ENCODE data around the gene ARL2.
"Not testable (repeated sequence)": the region's sequence is repeated elsewhere in the genome, so short reads cannot be mapped to it uniquely, and the experiment has no call there.

The ARL2 gene
- total RNA-seq = 0.67 to 18.9 (median 12.6) reads per million in 9 experiments

GRCh38 chr11:65013888-65014725, at the start of gene ARL2:
Gene ARL2 (plus strand): TSS chr11:65014160. CDS start chr11:65014208, 48 bp downstream.
- Mint-ChIP-seq H3K4me1 (ENCODE audit: low read depth in 2 of 2) (peaks cover 19 to 23% of the 10 kb centered on the region in 2 donors), H3K4me3 (peak within 1 kb of the TSS; percentile 87 to 89), H3K27me3 (no peaks in the 10 kb centered on the region), H3K27ac (peak within 1 kb of the TSS; percentile 94 to 95), H3K9me3 (no peaks in the 10 kb centered on the region), H3K36me3 (ENCODE audit: insufficient read depth) (peaks cover 18% of the 10 kb centered on the region)
- DNase-seq (peak; percentile 78 to 82 (median 80)), ATAC-seq (replicated peaks) (peak; percentile 76)

DNA sequence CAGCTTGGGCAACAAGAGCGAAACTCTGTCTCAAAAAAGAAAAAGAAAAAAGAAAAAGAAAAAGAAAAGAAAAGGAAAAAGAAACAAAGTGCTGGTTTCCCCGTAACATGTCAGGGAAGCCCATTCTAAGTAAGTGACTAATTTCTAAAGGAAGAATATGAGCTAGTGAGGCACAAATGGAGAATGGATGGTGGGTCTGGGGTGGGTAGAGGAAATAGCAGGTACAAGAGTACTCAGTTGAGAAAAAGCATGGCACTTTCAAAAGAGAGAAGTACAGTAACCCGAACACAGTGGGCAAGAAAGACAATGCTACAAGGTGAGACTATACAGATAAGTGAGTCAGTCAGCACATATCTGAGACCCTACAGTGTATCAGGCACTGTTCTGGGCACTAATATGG, 46.6 kb upstream of the ARL2 start:
- ATAC-seq (replicated peaks) (no peak), DNase-seq (no peak)
- Mint-ChIP-seq H3K9me3 (no peaks in the 10 kb centered on the region), H3K27me3 (peaks cover 17 to 33% of the 10 kb centered on the region in 2 donors), H3K4me3 (no peak overlapping the region), H3K27ac (no peak overlapping the region), H3K4me1 (ENCODE audit: low read depth in 2 of 2) (peaks cover 0 to 2% of the 10 kb centered on the region in 2 donors), H3K36me3 (ENCODE audit: insufficient read depth) (peaks cover 2% of the 10 kb centered on the region)

GRCh38 chr11:64969209-64969608, 44.8 kb upstream of the ARL2 start:
- Mint-ChIP-seq H3K4me1 (ENCODE audit: low read depth in 2 of 2) (peaks cover under 1 to 2% of the 10 kb centered on the region in 2 donors), H3K36me3 (ENCODE audit: insufficient read depth) (peaks cover 3% of the 10 kb centered on the region), H3K27ac (no peak overlapping the region), H3K27me3 (peaks cover 13 to 26% of the 10 kb centered on the region in 2 donors), H3K4me3 (no peak overlapping the region), H3K9me3 (no peaks in the 10 kb centered on the region)
- ATAC-seq (replicated peaks) = no peak
- DNase-seq = no peak

DNA sequence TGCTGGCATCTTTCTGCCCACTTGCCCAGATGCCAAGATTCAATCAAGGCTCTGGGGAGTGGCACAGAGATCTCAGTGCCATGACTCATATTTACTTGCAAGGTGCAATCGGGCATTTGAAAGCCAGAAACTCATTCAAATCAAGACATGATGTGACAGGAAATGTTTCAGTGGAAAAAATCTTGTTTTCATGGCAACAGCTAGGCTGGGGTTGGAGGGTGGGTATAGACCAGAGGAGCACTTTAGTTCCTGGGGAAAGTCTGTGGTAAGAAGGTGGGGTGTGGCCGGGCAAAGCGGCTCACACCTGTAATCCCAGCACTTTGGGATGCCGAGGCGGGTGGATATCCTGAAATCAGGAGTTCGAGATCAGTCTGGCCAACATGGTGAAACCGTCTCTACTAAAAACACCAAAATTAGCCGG, 43.2 kb upstream of the ARL2 start:
- DNase-seq (no peak), ATAC-seq (replicated peaks) (no peak)
- H3K36me3 Mint-ChIP-seq (ENCODE audit: insufficient read depth) = peaks cover 3% of the 10 kb centered on the region
- peak overlapping the region; percentile 18 to 61 for H3K4me3 Mint-ChIP-seq
- H3K4me1 Mint-ChIP-seq (ENCODE audit: low read depth in 2 of 2) = peaks cover 6 to 9% of the 10 kb centered on the region in 2 donors
- H3K9me3 Mint-ChIP-seq = no peaks in the 10 kb centered on the region
- H3K27ac Mint-ChIP-seq = no peak overlapping the region
- peaks cover 6 to 20% of the 10 kb centered on the region in 2 donors for H3K27me3 Mint-ChIP-seq

DNA sequence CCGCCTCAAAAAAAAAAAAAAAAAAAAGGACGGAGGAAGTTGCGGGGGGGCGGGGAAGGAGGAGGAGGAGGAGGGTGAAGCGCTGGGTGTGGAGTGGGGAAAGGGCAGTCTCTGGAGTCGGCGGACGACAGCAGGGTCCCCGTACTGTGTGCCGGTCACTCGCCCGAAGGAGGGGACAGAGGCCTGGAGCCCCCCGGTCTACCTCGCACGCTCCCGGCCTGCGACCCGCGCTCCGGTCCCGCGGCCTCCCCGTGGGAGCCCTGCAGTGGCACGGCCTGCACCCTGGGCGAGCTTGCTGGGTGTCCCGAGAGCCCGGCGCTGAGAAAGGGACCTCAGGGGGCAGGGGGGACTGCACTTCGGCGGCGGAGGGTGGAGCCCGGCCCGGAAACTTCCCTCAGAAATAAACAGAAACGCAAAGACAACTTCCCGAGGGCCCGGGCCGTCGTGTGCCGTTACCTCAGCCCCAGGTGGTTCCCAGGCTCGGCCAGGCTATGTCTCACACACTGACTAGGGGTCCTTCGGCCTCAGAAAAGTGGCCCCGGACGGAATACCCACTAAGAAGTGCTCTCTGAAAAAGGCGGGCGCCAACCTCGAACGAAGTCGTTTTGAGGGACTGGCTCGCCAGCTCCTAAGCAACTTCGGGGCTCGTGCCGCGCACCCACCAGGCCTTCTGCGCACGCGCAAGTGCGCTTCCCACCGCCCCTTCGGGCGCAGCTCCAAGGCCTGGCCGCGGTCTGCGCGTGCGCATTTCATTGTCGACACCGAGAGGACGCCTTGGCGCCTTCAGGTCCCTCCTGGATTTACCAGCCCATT, 42.3 kb upstream of the ARL2 start, which contains the start of gene MAJIN:
MAJIN (minus strand) TSS at position 688 of the 813 bp plus-strand sequence. CDS start 12,703 bp downstream, outside the sequence.
- Mint-ChIP-seq H3K36me3 (ENCODE audit: insufficient read depth) (peaks cover 3% of the 10 kb centered on the region), H3K4me1 (ENCODE audit: low read depth in 2 of 2) (peaks cover 6 to 9% of the 10 kb centered on the region in 2 donors), H3K4me3 (peak within 1 kb of the TSS in 1 of 2 donors; percentile 61), H3K27me3 (peaks cover 6 to 20% of the 10 kb centered on the region in 2 donors), H3K27ac (no peak within 1 kb of the TSS), H3K9me3 (no peaks in the 10 kb centered on the region)
- peak; percentile 49 to 79 (median 77) for DNase-seq
- ATAC-seq (replicated peaks) = peak; percentile 84

DNA sequence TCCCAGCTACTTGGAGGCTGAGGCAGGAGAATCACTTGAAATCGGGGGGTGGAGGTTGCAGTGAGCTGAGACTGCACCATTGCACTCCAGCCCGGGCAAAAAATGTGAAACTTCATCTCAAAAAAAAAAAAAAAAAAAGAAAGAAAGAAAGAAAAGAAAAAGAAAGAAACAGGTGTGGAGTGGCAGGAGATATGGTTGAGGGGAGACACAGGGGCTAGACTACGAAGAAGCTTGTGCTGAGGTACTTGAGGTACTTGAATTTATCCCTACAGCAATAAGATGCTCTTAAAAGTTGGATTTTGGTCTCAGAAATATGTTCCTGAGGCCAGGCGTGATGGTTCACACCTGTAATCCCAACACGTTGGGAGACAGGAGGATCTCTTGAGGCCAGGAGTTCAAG, 39.8 kb upstream of the ARL2 start:
- Mint-ChIP-seq H3K4me1 (ENCODE audit: low read depth in 2 of 2) (peaks cover 6 to 9% of the 10 kb centered on the region in 2 donors), H3K27ac (no peak overlapping the region), H3K27me3 (peaks cover 18 to 21% of the 10 kb centered on the region in 2 donors), H3K36me3 (ENCODE audit: insufficient read depth) (peaks cover 3% of the 10 kb centered on the region), H3K9me3 (no peaks in the 10 kb centered on the region), H3K4me3 (no peak overlapping the region)
- DNase-seq = no peak
- ATAC-seq (replicated peaks) = no peak

- Mint-ChIP-seq H3K36me3 (ENCODE audit: insufficient read depth) (peaks cover 3% of the 10 kb centered on the region), H3K27ac (no peak overlapping the region), H3K4me3 (no peak overlapping the region), H3K27me3 (peaks cover 11 to 36% of the 10 kb centered on the region in 2 donors), H3K9me3 (no peaks in the 10 kb centered on the region), H3K4me1 (ENCODE audit: low read depth in 2 of 2) (peaks cover 6 to 7% of the 10 kb centered on the region in 2 donors)
- DNase-seq (no peak), ATAC-seq (replicated peaks) (no peak)
Measured at GRCh38 chr11:64976651-64977050, 37.3 kb upstream of the ARL2 start.

GRCh38 chr11:64983339-64983738, 30.6 kb upstream of the ARL2 start:
- not testable (repeated sequence) for H3K36me3 Mint-ChIP-seq (ENCODE audit: insufficient read depth); DNase-seq; H3K4me3 Mint-ChIP-seq; H3K9me3 Mint-ChIP-seq; ATAC-seq (replicated peaks); H3K27ac Mint-ChIP-seq; H3K4me1 Mint-ChIP-seq (ENCODE audit: low read depth in 2 of 2)
- peaks cover 39 to 53% of the 10 kb centered on the region in 2 donors for H3K27me3 Mint-ChIP-seq

- ATAC-seq (replicated peaks) (no peak), DNase-seq (no peak)
- Mint-ChIP-seq H3K4me1 (ENCODE audit: low read depth in 2 of 2) (peaks cover 5 to 14% of the 10 kb centered on the region in 2 donors), H3K36me3 (ENCODE audit: insufficient read depth) (no peaks in the 10 kb centered on the region), H3K27ac (no peak overlapping the region), H3K27me3 (peaks cover 15 to 41% of the 10 kb centered on the region in 2 donors), H3K4me3 (no peak overlapping the region), H3K9me3 (no peaks in the 10 kb centered on the region)
Measured at GRCh38 chr11:64987998-64988854, 25.7 kb upstream of the ARL2 start.

DNA sequence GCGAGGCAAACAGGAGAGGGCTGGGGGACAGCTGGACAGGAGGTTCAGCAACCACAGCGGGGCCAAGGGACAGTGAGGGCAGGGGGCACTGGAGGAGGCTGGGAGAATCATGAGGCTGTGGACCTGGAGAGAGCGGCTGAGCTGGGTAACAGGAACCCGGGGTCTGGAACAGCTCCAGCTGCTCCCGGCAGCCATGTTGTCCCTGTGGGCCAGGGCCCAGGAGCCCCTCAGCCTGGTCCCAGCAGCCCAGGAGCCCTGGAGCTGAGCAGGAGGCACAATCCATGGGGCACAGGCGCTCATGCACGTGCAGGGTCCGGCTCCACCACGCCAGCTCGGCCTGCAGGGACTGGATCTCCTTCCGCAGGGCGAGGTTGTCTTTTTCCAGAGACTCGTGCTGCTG, 24.5 kb upstream of the ARL2 start:
- H3K9me3 Mint-ChIP-seq = no peaks in the 10 kb centered on the region
- H3K27me3 Mint-ChIP-seq = peaks cover 15 to 40% of the 10 kb centered on the region in 2 donors
- peak overlapping the region in 1 of 2 donors; percentile 6 for H3K27ac Mint-ChIP-seq
- H3K36me3 Mint-ChIP-seq (ENCODE audit: insufficient read depth) = no peaks in the 10 kb centered on the region
- ATAC-seq (replicated peaks) = no peak
- no peak overlapping the region for H3K4me3 Mint-ChIP-seq
- DNase-seq = no peak
- peaks cover 5 to 14% of the 10 kb centered on the region in 2 donors for H3K4me1 Mint-ChIP-seq (ENCODE audit: low read depth in 2 of 2)

- no peak for DNase-seq
- H3K4me1 Mint-ChIP-seq (ENCODE audit: low read depth in 2 of 2) = peaks cover 5 to 14% of the 10 kb centered on the region in 2 donors
- H3K27me3 Mint-ChIP-seq = peaks cover 15 to 30% of the 10 kb centered on the region in 2 donors
- H3K36me3 Mint-ChIP-seq (ENCODE audit: insufficient read depth) = no peaks in the 10 kb centered on the region
- H3K27ac Mint-ChIP-seq = peak overlapping the region in 1 of 2 donors; percentile 21
- H3K4me3 Mint-ChIP-seq = peak overlapping the region in 1 of 2 donors; percentile 42
- H3K9me3 Mint-ChIP-seq = no peaks in the 10 kb centered on the region
- no peak for ATAC-seq (replicated peaks)
Measured at GRCh38 chr11:64990222-64990923, 23.6 kb upstream of the ARL2 start.

DNA sequence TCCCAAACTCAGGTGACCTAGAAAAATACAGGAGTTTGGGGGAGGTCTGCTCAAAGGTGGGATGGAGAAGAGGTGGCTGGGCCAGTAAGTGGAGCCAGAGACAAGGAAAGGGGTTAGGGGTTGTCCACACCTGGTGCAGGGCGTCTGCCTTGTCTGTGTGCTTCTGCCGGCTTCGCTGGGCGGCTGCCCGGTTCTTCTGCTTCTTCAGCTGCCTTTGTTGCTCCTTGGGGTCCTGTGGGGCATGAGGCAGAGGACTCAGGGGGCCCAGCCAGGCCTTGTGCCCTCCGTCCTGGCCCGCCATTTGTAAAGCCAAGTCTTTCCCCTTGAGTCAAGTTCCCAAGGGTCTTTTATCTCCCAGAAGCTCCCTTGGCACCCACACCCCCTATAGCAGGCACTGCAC, 19.6 kb upstream of the ARL2 start:
- peaks cover 9 to 14% of the 10 kb centered on the region in 2 donors for H3K27me3 Mint-ChIP-seq
- ATAC-seq (replicated peaks) (no peak), DNase-seq (no peak)
- H3K4me3 Mint-ChIP-seq = no peak overlapping the region
- H3K4me1 Mint-ChIP-seq (ENCODE audit: low read depth in 2 of 2) = peaks cover 14 to 19% of the 10 kb centered on the region in 2 donors
- H3K36me3 Mint-ChIP-seq (ENCODE audit: insufficient read depth) = no peaks in the 10 kb centered on the region
- H3K9me3 Mint-ChIP-seq = no peaks in the 10 kb centered on the region
- H3K27ac Mint-ChIP-seq = no peak overlapping the region

Data from effector memory CD8-positive, alpha-beta T cell (primary cell).